GM18907 (cell line): ENCODE data around the gene MCUB.

Experiments used
- ATAC-seq: cut with Tn5 transposase; IDR thresholded peaks from one replicate; pipeline ENCODE4 v1.9.1; 2021; ENCODE audit warnings: mild to moderate bottlenecking, moderate library complexity; ENCODE audit not compliant: unreplicated experiment

The MCUB gene

DNA sequence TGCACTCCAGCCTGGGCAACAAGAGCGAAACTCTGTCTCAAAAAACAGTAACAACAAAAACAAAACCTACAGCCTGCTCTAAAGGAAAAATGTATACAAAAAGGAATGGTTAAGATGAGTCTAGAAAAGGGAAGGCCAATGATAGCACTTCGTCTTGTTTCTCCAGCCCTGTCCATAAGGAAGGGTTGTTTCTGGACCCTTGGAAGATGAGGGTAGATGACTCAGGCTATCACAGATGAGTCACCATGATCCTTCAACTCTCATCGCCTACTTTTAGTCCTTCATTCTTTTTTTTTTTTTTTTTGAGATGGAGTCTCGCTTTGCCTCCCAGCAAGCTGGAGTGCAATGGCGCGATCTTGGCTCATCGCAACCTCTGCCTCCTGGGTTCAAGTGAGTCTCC, 161.0 kb downstream of the MCUB start:
- ATAC-seq: no peak

GRCh38 chr4:109722357-109722756, 162.3 kb downstream of the MCUB start:
- ATAC-seq: no peak

DNA sequence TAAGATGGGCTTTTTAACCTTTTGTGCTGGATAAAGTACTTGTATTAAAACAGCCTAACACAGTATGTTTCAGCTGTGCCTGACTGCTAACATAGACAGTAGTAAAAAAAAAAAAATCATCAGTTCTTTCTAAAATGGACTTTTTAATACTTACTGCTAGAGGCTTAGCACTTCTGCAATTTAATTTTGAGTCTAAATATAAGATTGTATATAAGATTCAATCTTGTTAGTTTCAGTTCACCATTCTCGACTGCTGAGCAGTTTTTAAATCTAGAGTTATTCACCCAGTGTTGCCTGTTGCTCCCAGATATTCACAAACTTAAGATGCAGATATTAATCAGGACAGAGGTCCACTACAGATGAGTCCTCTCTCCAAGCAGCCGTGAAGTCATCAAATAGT, 163.1 kb downstream of the MCUB start:
- ATAC-seq: no peak

GRCh38 chr4:109728385-109728784, 168.3 kb downstream of the MCUB start:
- ATAC-seq: no peak

GRCh38 chr4:109729117-109729717, 169.2 kb downstream of the MCUB start:
- no peak for ATAC-seq

- peak; percentile 86 for ATAC-seq
Observed at GRCh38 chr4:109729718-109730618, 169.9 kb downstream of the MCUB start, which contains the start of gene PLA2G12A. Gene PLA2G12A (minus strand): TSS chr4:109730070. CDS start chr4:109729809, 261 bp downstream.

DNA sequence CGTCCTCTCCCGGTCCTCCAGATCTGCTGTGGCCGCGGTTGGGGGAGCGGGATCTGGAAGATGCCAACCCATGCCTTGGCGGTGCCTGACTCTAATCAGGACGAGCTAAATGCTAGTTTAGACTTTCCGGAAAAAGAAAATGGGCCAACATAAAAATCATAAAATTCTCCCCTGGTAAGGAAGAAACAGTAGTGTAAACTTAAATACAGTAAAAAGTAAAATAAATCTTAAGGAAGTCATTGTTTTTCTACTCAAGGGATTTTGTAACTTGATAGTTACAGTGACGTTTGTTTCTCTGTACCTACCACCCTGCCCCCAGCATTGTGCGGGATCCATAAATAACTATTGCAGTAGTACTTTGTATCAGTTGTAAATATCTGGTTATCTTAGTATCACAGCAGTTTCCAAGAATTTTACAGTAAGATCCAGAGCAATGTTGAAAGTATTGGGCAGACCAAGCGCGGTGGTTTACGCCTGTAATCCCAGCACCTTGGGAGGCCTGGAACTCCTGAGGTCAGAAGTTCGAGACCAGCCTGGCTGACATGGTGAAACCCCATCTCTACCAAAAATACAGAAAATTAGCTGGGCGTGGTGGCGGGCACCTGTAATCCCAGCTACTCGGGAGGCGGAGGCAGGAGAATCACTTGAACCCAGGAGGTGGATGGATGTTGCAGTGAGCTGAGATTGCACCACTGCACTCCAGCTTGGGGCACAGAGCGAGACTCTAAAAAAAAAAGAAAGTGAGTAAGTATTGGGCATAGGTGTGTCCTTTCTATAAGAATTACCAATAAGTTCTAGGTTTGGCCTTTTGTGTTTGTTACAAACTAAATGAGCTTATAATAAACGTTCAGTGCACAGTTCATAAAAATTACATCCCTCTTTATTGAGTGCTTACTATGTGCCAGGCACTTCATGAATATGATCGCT, 170.8 kb downstream of the MCUB start:
- no peak for ATAC-seq

- ATAC-seq: no peak
Observed at GRCh38 chr4:109733728-109734127, 173.7 kb downstream of the MCUB start.

DNA sequence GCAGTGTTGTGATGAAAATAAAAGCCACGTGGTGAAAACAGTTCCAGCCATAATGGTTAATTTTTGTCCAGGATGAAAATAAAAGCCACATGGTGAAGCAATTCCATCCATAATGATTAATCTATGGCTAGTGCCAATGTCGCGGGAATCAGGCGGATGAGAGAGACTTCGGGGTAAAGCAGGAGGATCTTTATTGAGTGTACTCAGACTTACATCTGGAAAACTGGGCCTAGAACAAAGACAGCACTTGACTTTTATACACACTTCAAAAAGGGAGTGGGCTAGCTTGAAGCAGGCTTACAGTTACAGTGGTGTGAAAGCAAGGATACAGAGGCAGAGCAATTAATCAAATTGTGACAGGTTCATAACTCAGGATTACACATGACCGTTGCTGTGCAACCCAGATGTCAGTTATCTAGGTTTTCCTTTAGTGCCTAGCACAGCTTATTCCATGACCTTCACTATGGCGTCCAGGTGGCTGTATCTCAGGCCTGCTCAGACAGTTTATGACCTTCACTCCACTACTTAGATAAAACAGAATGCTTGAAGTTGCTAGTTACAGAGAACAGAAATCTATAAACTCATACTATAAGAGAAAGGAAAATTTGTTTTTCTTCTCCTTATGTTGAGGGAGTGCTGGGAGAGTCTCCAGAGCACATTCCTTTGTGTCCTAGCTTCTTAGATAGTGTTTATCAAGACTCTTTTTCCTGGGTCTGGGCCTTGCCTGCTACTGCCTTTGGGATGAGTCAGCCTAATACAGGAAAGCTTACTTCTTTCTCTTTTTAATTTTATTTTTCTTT, 175.7 kb downstream of the MCUB start:
- ATAC-seq: no peak
